Measurements from ENCODE around the gene CAGE1. TPM values are rescaled to one million over a fixed set of nuclear protein-coding genes. Genes with fewer than 3 reads are reported as not detected.

The CAGE1 gene
- not detected in 2 replicates for total RNA-seq

GRCh38 chr6:7389451-7390225, at the start of gene CAGE1, which contains the start of gene RIOK1:
Gene CAGE1 (minus strand): TSS chr6:7389742. CDS start chr6:7387173, 2,569 bp downstream.
Gene RIOK1 (plus strand): TSS chr6:7389808. CDS start chr6:7390003, 195 bp downstream.

GRCh38 chr6:7312616-7313504, 76.7 kb downstream of the CAGE1 start, which contains the start of gene SSR1:
Gene SSR1 (minus strand): TSS chr6:7313199. CDS start chr6:7313120, 79 bp downstream.

Other genes starting within 250 kb of the CAGE1 start
- gene SSR1, start 76.5 kb downstream of the CAGE1 start, total RNA-seq: 98.0 and 111 TPM in 2 replicates
- gene RIOK1, start 66 bp upstream of the CAGE1 start, total RNA-seq: 12.9 and 17.1 TPM in 2 replicates
- 4.6 and 4.7 TPM in 2 replicates for gene DSP, start 151.9 kb upstream of the CAGE1 start, total RNA-seq
- 7.3 and 8.1 TPM in 2 replicates for gene SNRNP48, start 200.5 kb upstream of the CAGE1 start, total RNA-seq